Thymus (tissue), 11 donors: ENCODE data around the gene FNBP1L. TPM values are rescaled to one million over a fixed set of nuclear protein-coding genes. Genes with fewer than 3 reads are reported as not detected.

Source experiments
- DNase-seq, 9 donors: peaks; one replicate each; pipeline ENCODE4 v3.0.0-alpha.2; 2013; ENCODE audit warnings: low spot score in 9 of 9, low read depth in 6 of 9, missing footprints in 1 of 9
- H3K27ac ChIP-seq, 2 donors: one replicate each; pipeline ENCODE4 v1.5.1; 2013; ENCODE audit warnings: control low read depth in 1 of 2, low read depth in 1 of 2, low read length in 1 of 2, mild to moderate bottlenecking in 1 of 2, moderate library complexity in 1 of 2
- H3K27me3 ChIP-seq, 2 donors: one replicate each; pipeline ENCODE4 v1.5.1; 2013; ENCODE audit warnings: low read length in 1 of 2; ENCODE audit not compliant: control insufficient read depth in 2 of 2, insufficient read depth in 1 of 2
- H3K36me3 ChIP-seq, 2 donors: one replicate each; pipeline ENCODE4 v1.5.1; 2013; ENCODE audit warnings: low read length in 1 of 2, mild to moderate bottlenecking in 1 of 2, moderate library complexity in 1 of 2; ENCODE audit not compliant: control insufficient read depth in 2 of 2, insufficient read depth in 2 of 2
- H3K4me1 ChIP-seq, 2 donors: one replicate each; pipeline ENCODE4 v1.5.1; 2013; ENCODE audit warnings: low read length in 2 of 2; ENCODE audit not compliant: control insufficient read depth in 2 of 2, insufficient read depth in 2 of 2
- H3K4me3 ChIP-seq, 2 donors: one replicate each; pipeline ENCODE4 v1.5.1; 2013; ENCODE audit warnings: low read length in 2 of 2, control low read depth in 1 of 2, mild to moderate bottlenecking in 1 of 2
- H3K9me3 ChIP-seq, 2 donors: one replicate each; pipeline ENCODE4 v1.5.1; 2013; ENCODE audit warnings: low read length in 1 of 2, mild to moderate bottlenecking in 1 of 2; ENCODE audit not compliant: control insufficient read depth in 2 of 2, insufficient read depth in 1 of 2
- WGBS: extraction: QIAGEN DNeasy Blood & Tissue Kit; methylation state at CpG from one replicate; pipeline ENCODE4 v1.1.7; 2013; 5-methylcytosine and 5-hydroxymethylcytosine counted together
- polyA plus RNA-seq: library from polyadenylated mRNA; stranded (reverse); fragments of 200-250 nt; gene quantifications from one replicate; pipeline ENCODE4 v1.2.3, GENCODE V29; 2013
- total RNA-seq: library from RNA; stranded (reverse); fragments of 120-200 nt; gene quantifications from one replicate; pipeline ENCODE4 v1.2.4, GENCODE V29; 2013
- donor health status: healthy.

Gene FNBP1L
- total and polyA plus RNA-seq, 2 donors: 8.9 to 13.1 TPM

GRCh38 chr1:93600663-93601062, 152.7 kb downstream of the FNBP1L start:
- H3K27ac ChIP-seq: no peak overlapping the region
- H3K4me1 ChIP-seq: peaks cover 0 to 17% of the 10 kb centered on the region in 2 donors
- H3K9me3 ChIP-seq: no peaks in the 10 kb centered on the region
- DNase-seq: no peak
- 98% methylated on average over 2 of the region's 2 CpGs for WGBS
- H3K4me3 ChIP-seq: no peak overlapping the region
- no peaks in the 10 kb centered on the region for H3K36me3 ChIP-seq
- H3K27me3 ChIP-seq: no peaks in the 10 kb centered on the region

GRCh38 chr1:93601686-93602085, 153.8 kb downstream of the FNBP1L start:
- Histone ChIP-seq H3K36me3 (no peaks in the 10 kb centered on the region), H3K27ac (no peak overlapping the region), H3K4me1 (peaks cover 0 to 15% of the 10 kb centered on the region in 2 donors), H3K4me3 (no peak overlapping the region), H3K9me3 (no peaks in the 10 kb centered on the region), H3K27me3 (no peaks in the 10 kb centered on the region)
- WGBS: 93% methylated on average over 1 of the region's 1 CpG
- DNase-seq: no peak

- H3K4me3 ChIP-seq: no peak overlapping the region
- no peak overlapping the region for H3K27ac ChIP-seq
- WGBS: 94% methylated on average over 4 of the region's 4 CpGs
- H3K4me1 ChIP-seq: peaks cover 0 to 15% of the 10 kb centered on the region in 2 donors
- DNase-seq: no peak
- H3K36me3 ChIP-seq: no peaks in the 10 kb centered on the region
- H3K9me3 ChIP-seq: no peaks in the 10 kb centered on the region
- no peaks in the 10 kb centered on the region for H3K27me3 ChIP-seq
These were observed 154.2 kb downstream of the FNBP1L start for GRCh38 chr1:93602101-93602500.

- WGBS: 87% methylated on average over 3 of the region's 3 CpGs
- Histone ChIP-seq H3K27ac (no peak overlapping the region), H3K4me3 (no peak overlapping the region), H3K27me3 (no peaks in the 10 kb centered on the region), H3K4me1 (peaks cover 0 to 13% of the 10 kb centered on the region in 2 donors), H3K36me3 (no peaks in the 10 kb centered on the region), H3K9me3 (no peaks in the 10 kb centered on the region)
- no peak for DNase-seq
These were observed 155.2 kb downstream of the FNBP1L start for GRCh38 chr1:93603106-93603505.

- Histone ChIP-seq H3K4me1 (peaks cover 0 to 13% of the 10 kb centered on the region in 2 donors), H3K36me3 (no peaks in the 10 kb centered on the region), H3K27ac (no peak overlapping the region), H3K4me3 (no peak overlapping the region), H3K27me3 (no peaks in the 10 kb centered on the region), H3K9me3 (no peaks in the 10 kb centered on the region)
- 95% methylated on average over 4 of the region's 4 CpGs for WGBS
- DNase-seq: no peak
These were observed 155.7 kb downstream of the FNBP1L start for GRCh38 chr1:93603601-93604000.

Other genes with a start within 250 kb of the FNBP1L start
- gene DR1, start 102.2 kb upstream of the FNBP1L start, total RNA-seq: 62.3 TPM
- gene DR1, start 102.2 kb upstream of the FNBP1L start, polyA plus RNA-seq: 23.5 TPM
- 7.9 TPM for gene BCAR3, start 233.7 kb downstream of the FNBP1L start, total RNA-seq
- 10.5 TPM for gene BCAR3, start 233.7 kb downstream of the FNBP1L start, polyA plus RNA-seq